Stimulated activated CD8-positive, alpha-beta memory T cell treated with anti-CD3 and anti-CD28 coated beads, Interleukin-15, amount 100 ng/mL, for 4 hours (primary cell): Measurements from ENCODE around the gene KLRC4.
"Not testable (repeated sequence)": the region's sequence is repeated elsewhere in the genome, so short reads cannot be mapped to it uniquely, and the experiment has no call there.

ENCODE experiments used
- DNase-seq, 2 donors: peaks; one replicate each; pipeline ENCODE4 v3.0.0-alpha.2; 2020; ENCODE audit warnings: low read depth in 2 of 2

The KLRC4 gene

DNA sequence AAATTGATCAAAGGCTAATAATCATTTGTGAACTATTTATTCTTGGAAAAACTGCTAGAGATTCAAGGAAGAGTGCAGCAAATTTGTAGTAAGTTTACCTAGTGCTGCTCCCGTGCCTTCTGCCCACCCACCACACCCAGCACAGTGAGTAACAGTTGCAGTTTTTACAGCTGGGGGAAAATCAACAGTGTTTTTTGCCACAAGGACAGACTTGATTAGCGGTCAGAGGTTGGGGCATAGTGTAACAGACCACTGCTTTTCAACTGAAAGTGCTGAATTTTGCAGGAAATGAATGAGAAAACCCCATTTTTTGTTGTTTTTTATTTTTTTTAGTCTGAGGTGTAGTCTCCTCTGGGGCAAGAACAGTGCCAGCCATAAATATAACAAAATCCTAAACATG, 12.3 kb downstream of the KLRC4 start:
- DNase-seq = no peak

DNA sequence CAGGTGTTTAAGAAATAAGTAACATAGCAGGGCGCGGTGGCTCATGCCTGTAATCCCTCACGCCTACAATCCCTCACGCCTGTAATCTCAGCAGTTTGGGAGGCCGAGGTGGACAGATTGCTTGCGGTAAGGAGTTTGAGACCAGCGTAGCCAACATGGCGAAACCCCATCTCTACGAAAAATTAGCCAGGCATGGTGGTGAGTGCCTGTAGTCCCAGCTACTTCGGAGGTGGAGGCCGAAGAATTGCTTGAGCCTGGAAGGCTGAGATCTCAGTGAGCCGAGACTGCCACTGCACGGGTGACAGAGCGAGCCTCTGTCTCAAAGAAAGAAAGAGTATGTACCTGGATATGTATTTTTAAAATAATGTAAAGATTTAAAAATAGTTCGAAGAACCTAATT, 13.4 kb downstream of the KLRC4 start:
- not testable (repeated sequence) for DNase-seq

DNA sequence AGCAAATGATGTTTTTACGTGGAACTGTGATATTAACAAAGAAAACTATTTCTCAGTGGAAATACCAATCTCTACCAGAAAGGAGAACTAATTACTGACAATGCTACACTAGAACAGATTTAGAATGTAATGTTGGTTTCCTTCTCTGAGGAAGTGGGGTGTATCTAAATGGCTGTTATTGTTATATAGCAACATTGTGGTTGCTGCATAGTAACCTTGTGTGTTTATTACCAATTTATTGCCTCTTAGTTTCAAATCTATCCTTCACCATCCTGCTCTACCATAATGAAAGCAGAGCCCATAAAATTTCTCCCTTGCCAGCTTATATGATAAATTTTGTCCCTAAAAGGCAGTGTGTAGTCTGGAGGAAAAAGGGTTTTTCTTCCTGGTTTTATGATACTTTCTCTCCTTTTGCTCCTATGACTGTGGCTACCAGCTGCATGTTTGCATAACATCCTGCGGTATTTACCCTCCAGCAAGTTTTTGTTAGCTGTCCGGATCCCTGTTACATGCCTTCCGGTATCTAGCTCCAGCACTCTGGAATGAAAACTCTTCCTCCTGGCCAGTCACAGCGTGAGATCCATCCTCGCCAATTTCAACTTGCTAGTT, 14.1 kb downstream of the KLRC4 start:
- DNase-seq = no peak

- not testable (repeated sequence) for DNase-seq
These were observed 14.9 kb downstream of the KLRC4 start for GRCh38 chr12:10394531-10395152.

DNA sequence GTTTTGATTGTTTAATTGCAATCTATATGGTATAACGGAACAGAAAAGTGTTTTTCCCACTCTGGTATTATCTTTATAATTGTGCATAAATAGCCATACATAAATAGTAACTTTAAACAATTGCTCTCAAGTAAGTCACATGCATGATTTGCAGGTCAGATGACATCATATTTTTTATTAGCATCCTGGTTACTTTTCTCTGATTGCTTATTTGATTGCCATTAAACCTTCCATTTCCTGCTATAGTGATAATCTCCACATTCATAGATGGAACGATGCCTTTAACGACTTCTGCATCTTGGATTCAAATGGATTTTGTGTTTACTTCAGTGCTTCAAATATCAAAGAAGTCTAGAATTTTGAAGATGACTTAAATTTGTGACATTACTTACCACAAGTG, 16.3 kb downstream of the KLRC4 start:
- no peak for DNase-seq

DNA sequence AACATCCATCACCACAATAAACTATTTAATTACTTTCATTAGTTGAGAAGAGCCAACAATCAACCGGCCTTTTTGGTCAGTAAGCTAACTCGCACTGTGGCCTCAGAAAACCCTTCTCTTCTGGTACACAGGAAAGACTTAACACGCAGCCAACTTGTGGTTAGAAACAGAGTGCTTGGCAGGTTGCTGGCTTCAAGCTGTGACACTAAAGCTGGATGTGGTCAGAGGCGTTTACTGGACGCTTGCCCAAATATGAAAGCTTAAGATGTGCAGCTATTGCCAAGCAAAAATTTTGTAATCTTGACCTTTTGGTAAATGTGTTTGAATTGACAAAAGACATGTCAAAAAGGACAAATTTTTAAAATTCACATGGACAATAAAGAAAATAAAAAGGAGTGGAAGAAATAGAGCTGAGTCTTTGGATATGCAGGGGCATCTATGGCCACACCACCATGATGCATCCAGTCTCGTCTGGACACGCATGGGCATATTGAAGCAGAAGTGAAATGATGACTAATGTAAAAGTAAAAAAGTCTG, 17.1 kb downstream of the KLRC4 start:
- DNase-seq = no peak

- not testable (repeated sequence) for DNase-seq
These were observed 18.6 kb downstream of the KLRC4 start for GRCh38 chr12:10390991-10391390.

- no peak for DNase-seq
These were observed 19.7 kb downstream of the KLRC4 start, which contains the start of gene KLRK1 for GRCh38 chr12:10389904-10390303. Gene KLRK1 (minus strand): TSS chr12:10390041. CDS start chr12:10388810, 1,231 bp downstream.

GRCh38 chr12:10388624-10389413, 20.7 kb downstream of the KLRC4 start:
- DNase-seq = no peak

- not testable (repeated sequence) for DNase-seq
These were observed 22.1 kb downstream of the KLRC4 start for GRCh38 chr12:10387498-10387897.

GRCh38 chr12:10386857-10387256, 22.7 kb downstream of the KLRC4 start:
- no peak for DNase-seq

- DNase-seq = no peak
These were observed 24.4 kb downstream of the KLRC4 start for GRCh38 chr12:10385166-10385613.

GRCh38 chr12:10384191-10384590, 25.4 kb downstream of the KLRC4 start:
- no peak for DNase-seq

DNA sequence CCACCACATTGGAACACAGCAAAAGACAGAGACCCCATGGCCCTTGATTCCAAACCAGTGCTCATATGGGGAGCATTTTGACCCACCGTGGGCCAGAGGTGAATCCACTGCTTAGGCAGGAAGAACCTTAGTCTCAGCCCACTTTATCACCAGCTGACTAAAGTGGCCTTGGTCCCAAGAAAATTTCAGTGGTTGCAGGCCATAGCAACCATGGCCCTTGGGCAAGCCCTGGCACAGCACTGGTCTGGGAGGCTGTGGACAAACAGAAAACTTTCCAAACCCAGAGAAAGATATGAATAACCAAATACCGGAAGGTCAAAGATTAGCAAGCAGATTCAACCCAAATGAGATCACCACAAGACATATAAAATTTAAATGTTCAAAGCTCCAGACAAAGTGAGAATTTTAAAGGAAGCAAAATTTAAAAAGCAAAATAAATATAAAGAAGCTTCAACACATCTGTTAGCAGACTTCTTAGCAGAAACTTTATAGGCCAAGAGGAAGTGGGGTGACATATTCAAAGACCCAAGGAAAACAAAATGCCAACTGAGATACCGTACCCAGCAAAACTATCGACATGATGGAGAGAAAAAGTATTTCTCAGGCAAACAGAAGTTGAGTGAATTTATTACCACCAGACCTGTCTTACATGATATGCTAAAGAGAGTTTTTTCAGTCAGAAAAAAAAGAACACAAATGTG, 27.5 kb downstream of the KLRC4 start:
- no peak for DNase-seq

DNA sequence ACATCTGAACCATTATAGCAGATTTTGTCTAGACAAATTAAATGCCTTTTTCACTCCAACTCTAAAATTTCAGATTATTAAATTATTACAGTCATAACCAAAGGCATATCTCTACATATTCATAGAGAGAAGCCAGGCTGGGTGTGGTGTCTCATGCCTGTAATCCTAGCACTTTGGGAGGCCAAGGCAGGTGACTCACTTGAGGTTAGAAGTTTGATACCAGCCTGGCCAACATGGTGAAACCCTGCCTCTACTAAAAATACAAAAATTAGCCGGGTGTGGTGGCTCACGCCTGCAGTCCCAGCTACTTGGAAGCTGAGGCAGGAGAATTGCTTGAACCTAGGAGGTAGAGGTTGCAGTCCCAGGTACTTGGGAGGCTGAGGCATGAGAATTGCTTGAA, 30.8 kb downstream of the KLRC4 start:
- not testable (repeated sequence) for DNase-seq

GRCh38 chr12:10374624-10375018, 34.9 kb downstream of the KLRC4 start:
- DNase-seq = no peak

- no peak for DNase-seq
These were observed 37.0 kb downstream of the KLRC4 start for GRCh38 chr12:10372559-10372958.

- not testable (repeated sequence) for DNase-seq
These were observed 37.5 kb downstream of the KLRC4 start for GRCh38 chr12:10371893-10372535.

- DNase-seq = no peak
These were observed 39.8 kb downstream of the KLRC4 start for GRCh38 chr12:10369557-10370415.
